HFF-Myc (cell line): Measurements from ENCODE around the gene FGG.

Source experiments
- DNase-seq: peaks from one replicate; pipeline ENCODE4 v3.0.0-alpha.2; 2011; ENCODE audit warnings: low read depth; ENCODE audit errors: extremely low read depth
- H3K4me3 ChIP-seq: replicated peaks from 2 replicates; pipeline ENCODE4 v1.5.1; 2011; ENCODE audit warnings: low read depth, mild to moderate bottlenecking, control low read depth, low read length
- CTCF ChIP-seq: IDR thresholded peaks from 2 replicates; pipeline ENCODE4 v1.5.1; 2012; ENCODE audit warnings: mild to moderate bottlenecking, low read depth, low read length, control low read depth; ENCODE audit errors: missing control alignments

The FGG gene

GRCh38 chr4:154593868-154594267 lies 18.6 kb downstream of the FGG start:
- DNase-seq, result no peak
- no peak overlapping the region for H3K4me3 ChIP-seq
- TF ChIP-seq CTCF, result no peak

GRCh38 chr4:154591890-154592289 lies 20.6 kb downstream of the FGG start:
- DNase-seq, result no peak
- no peak for TF ChIP-seq CTCF
- no peak overlapping the region for H3K4me3 ChIP-seq

GRCh38 chr4:154590329-154591006 lies 22.0 kb downstream of the FGG start, which contains the start of gene FGA:
TSS of gene FGA (minus strand) at chr4:154590742. CDS start at chr4:154590687, 55 bp downstream.
- no peak within 1 kb of the TSS for H3K4me3 ChIP-seq
- DNase-seq, result no peak
- TF ChIP-seq CTCF, result no peak

- H3K4me3 ChIP-seq, result no peak overlapping the region
- TF ChIP-seq CTCF, result no peak
- no peak for DNase-seq
Measured at GRCh38 chr4:154589296-154590197, 22.9 kb downstream of the FGG start.

- no peak overlapping the region for H3K4me3 ChIP-seq
- DNase-seq, result no peak
- no peak for TF ChIP-seq CTCF
Measured at GRCh38 chr4:154588198-154588597, 24.3 kb downstream of the FGG start.

GRCh38 chr4:154586296-154587033 lies 26.0 kb downstream of the FGG start:
- DNase-seq, result no peak
- no peak for TF ChIP-seq CTCF
- H3K4me3 ChIP-seq, result no peak overlapping the region
